Occipital lobe (tissue), 2 donors: Measurements from ENCODE around the gene TBX15. TPM values are rescaled to one million over a fixed set of nuclear protein-coding genes. Genes with fewer than 3 reads are reported as not detected.

Experiments
- DNase-seq: peaks from one replicate; lab custom pipeline; 2025; lab: John Stamatoyannopoulos, UW
- total RNA-seq: library from RNA; depleted of rRNA; stranded (reverse); fragments of >200 nt; gene quantifications from one replicate; pipeline ENCODE4 v1.2.3, GENCODE V29; 2014

TBX15 gene
- total RNA-seq, 1 donor from 2014 or later = 1.2 TPM

DNA sequence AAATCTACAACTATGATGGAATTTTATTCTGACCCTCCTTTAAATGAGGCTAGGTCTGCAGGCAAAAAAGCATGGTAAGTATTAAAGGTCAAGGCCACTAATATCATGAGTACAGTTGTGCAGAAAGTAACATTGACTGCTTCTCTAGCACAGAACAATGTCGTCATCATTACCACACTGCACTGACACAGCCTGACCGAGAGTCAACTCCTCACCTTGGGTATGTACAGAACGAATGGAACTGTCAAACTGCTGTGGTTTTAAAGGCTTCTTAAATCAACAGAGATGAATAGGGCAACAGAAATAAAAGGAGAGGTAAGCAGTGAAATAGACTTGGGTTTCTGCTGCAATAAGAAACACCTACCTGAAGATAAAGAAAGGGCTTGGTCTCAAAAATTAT is 88.8 kb downstream of the TBX15 start:
- no peak for DNase-seq

DNA sequence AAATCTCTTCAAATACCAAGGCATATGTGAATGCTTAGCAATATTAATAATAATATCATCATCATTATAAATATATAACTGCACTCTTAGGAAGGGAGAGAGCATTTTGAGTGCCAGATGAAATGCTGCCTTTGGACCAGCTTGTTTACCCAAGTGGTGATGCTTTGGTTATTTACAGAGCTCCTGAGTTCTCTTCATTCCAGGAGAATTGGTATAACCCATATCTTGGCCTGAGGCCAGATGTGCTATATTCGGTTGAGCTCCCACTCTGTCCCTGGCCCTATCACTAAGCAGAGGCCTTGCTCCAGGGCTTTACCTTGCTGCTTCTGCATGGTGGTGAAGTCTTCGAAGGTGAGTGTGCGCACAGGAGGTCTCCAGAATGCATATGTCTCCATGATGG is 89.4 kb downstream of the TBX15 start:
- DNase-seq = no peak

DNA sequence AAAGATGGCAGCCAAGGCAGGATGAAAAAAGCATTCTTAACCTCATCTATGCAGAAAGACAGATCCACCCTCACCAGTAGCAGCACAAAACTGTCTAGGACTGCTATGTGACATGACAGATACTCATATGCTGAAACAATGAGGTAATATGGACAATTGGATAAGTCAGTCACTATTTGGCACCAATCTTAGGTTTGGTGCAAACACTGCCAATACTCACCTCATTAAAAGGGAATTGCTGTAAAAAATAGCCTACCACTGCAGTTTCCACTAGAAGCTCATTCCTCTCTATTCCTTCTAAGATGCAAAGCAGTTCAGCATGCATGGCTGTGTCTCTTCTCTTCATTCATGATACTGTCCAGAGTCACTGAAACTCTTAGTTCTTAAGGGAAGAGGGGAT is 91.7 kb downstream of the TBX15 start:
- DNase-seq = no peak

GRCh38 chr1:118894836-118895235 is 93.3 kb downstream of the TBX15 start:
- no peak for DNase-seq

- DNase-seq = no peak
Observed at GRCh38 chr1:118890851-118891384, 97.2 kb downstream of the TBX15 start.

DNA sequence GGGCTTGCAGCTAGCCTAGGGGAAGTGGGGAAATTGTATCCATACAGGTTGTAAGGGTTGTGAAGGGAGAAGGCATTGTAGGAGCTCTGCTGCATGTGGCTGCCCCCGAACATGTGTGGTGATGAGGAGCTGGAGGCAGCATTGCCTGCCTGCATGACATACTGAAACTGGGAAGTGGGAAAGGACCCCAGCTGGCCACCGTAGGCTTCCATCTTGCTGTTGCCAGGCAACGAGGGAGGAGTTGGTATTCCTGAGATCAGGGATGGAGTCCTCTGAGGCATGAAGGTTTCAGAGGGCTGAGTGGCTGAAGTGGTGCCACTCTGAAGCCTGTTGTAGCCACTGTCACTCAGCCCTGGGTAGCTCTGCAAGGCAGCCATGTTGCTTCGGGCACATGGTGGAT is 103.2 kb downstream of the TBX15 start:
- DNase-seq = no peak

DNA sequence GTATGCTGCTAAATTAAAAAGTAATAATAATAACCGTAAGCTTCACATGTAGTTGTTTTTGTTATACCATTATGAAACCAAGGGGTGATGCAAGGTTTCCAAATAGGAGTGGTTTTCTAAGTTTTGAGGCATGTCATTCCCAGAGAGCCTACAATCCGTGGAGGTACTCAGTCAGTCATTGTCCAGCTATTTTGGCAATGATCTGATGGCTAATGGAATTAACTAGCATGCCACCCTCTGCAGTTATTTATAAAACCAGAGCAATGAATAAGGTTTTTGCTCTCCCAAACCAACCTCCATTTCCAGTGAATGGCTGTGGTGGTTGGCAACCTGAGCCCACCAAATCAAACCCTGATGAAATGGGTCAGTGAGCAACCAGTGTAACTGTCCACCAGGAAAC is 106.4 kb downstream of the TBX15 start:
- DNase-seq = no peak

- DNase-seq = no peak
Observed at GRCh38 chr1:118878661-118879060, 109.5 kb downstream of the TBX15 start.

GRCh38 chr1:118877668-118878396 is 110.3 kb downstream of the TBX15 start:
- no peak for DNase-seq

DNA sequence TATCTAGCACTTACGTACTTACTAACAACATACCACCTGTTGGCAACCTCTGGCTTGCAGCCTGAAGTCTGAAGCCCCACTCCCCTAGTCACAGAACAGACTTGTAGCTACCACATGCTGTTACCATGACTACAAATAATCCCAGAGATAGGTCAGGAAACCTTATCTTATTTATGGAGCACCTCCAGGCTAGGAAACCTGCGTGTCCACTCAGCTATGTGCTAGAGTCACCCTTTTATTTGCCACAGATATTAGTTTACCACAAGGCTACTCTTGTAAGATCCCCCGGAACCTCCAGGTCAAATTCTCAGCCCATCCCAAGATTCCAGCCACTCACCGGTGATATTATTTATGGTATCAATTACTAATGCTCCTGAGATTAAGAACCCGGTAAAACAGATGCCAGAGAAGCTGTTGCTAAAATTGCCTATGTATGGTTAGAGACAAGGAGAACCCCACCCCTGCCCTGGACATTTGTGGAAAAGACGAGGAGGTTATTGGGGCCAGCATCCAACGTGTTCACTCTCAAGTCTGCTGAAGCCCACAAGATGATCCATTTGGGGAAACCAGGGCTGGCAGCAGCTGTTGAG is 116.5 kb downstream of the TBX15 start:
- DNase-seq = no peak

DNA sequence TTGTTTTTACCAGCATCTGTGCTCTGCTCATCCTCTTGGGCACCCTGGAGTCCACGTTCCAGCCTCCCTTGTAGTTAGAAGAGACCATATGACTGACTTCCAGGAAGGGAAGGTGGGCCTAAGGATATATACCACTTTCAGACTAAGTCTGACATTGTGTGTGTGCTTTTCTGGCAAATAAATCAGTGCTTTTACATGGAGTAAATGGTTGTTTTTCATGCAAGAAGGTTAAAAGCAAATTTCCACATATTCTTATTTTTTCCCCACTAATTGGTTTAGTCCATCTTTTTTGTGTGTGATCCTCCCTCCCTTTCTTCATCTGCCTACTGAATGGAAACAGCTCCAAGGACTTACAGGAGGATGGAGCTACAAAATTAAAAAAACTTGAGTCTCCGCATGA is 119.8 kb downstream of the TBX15 start:
- DNase-seq = no peak

GRCh38 chr1:118866330-118866729 is 121.8 kb downstream of the TBX15 start:
- DNase-seq = no peak

DNA sequence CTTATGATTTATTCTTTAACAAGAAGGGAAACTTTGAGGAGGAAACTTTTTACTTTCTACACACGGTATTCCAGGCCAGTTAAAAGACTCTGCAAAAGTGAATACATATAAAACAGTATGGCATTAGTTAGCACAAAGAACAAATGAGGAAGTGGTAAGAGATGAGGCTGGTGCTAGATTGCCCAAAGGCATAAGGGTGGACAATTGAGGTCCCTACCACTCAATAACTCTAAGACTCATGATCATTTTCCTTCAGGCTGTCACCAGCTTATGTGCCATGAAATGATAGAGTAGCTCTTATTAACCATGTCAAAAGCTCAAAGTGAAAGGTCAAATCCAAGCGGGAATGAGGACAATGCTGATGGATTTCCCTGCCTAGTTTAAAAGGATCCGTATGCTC is 124.5 kb downstream of the TBX15 start:
- no peak for DNase-seq

DNA sequence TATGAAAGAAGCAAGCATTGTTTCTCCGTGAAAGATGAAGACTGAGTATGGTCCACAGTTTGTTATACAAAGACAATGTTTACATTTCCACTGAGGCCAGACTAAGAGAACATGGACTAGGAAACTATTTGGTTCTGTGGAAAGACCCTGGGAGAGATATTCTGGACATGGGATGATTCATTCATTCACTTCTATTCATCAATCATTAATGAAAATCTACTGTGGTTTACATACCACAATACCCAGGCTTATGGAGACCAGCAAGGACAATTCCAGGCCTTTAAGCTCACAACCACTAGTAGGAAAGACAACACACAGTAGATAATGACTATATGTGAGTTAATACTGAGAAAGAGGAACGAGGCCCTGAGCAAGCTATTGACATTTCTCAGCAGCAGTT is 125.4 kb downstream of the TBX15 start:
- no peak for DNase-seq

- no peak for DNase-seq
Observed at GRCh38 chr1:118861216-118861615, 126.9 kb downstream of the TBX15 start.

GRCh38 chr1:118859999-118860398 is 128.1 kb downstream of the TBX15 start:
- no peak for DNase-seq

- no peak for DNase-seq
Observed at GRCh38 chr1:118846443-118846842, 141.7 kb downstream of the TBX15 start.

GRCh38 chr1:118842452-118843201 is 145.5 kb downstream of the TBX15 start:
- no peak for DNase-seq

DNA sequence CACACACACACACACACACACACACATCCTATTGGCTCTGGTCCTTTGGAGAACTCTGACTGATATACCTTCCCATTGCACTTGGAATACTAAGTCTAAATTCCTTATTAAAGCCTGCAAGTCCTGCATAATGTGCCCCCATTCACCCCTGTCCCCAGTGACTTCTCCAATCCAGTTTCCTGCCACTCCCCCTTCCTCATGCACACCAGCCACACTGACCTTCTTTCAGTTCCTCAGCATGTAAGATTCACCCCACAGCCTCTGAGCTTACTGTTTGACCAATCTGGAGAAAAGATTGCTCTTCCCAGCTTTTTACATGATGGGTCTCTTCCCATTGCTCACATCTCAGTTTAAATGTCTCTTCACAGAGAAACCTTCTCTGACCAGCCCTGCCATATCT is 146.6 kb downstream of the TBX15 start:
- no peak for DNase-seq
